SU-DHL-6 (cell line): Measurements from ENCODE around the gene MPPED2.

ENCODE experiments used
- CTCF ChIP-seq: fragments of 200-600 bp; sonication (generic); IDR thresholded peaks from one replicate; pipeline ENCODE4 v1.5.1; 2017; ENCODE audit warnings: antibody characterized with exemption, mild to moderate bottlenecking, low read length, moderate library complexity; ENCODE audit not compliant: insufficient read depth, poor library complexity, severe bottlenecking
- EZH2phosphoT487 ChIP-seq: fragments of 200-600 bp; sonication (generic), shearing (Covaris generic); conservative IDR thresholded peaks from 2 replicates; pipeline ENCODE4 v1.6.1; 2018; ENCODE audit warnings: mild to moderate bottlenecking, antibody characterized with exemption, low read length, moderate library complexity, mixed read lengths

DNA sequence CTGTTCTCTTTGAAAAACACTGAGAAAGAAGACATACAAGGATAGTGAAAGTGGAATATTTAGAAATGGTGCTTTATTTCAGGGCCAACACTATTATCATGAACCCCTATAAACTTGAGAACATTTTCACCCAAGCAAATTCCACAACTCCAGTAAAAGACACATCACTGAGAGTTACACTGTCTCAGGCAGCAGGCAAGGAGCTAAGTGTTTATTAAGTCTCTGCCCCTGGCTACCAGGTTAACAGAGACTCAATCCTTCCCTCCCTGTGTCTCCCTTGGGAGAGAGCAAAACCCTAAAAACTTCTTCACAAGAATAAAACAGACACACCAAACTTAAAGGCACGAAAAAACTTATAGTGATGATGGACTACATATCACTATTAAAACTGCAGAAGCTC, 18.5 kb downstream of the MPPED2 start:
- TF ChIP-seq CTCF (no peak), EZH2phosphoT487 (no peak)
